Measurements from ENCODE around the gene BATF3. TPM values are rescaled to one million over a fixed set of nuclear protein-coding genes. Genes with fewer than 3 reads are reported as not detected.

The BATF3 gene
- total and polyA plus RNA-seq, 2 donors (not counting 3 experiments of a cell fraction or from before 2014, with no cell fraction given), result 0.69 to 1.9 TPM

DNA sequence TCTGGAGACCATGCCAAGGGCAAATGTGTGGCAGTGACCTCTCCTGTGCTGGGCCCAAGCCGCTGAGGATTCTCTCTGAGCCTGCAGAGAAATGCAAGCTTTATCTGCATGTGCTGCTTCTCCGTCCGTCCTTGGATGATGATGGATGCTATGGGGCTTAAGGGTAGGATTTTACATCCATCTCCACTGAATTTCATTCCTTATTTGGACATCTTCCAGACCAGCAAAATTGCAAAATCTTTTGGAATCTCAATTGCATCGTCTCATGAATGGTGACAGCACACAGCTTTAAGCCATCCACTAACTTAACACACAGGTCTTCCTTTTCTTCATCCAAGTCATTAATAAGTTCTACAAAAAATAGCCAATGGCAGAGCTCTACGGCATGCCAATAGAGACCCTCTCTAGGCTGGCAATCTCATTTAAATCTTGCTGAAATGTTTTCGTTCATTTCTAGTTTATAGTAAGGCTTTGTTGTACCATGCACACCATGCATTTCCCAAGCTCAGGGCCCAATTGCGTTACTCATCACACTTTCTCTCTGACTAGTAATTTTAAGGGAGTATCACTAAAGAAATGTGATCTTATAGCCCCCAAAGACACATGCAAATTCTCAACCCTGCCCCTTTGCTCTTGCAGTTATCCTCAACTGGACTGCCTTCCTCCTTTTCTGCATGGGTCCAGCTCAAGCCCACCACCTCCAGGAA is 11.1 kb downstream of the BATF3 start:
- H3K9me3 ChIP-seq (replicated peaks; ENCODE audit: control insufficient read depth, insufficient read depth, low read length), result no peaks in the 10 kb centered on the region
- ChIA-PET CTCF (interaction anchor here (1.0 to 1.6 kb wide), 5 partner anchors 10 to 61 kb away, joined by 3 to 9 read pairs (median 4); no protein-coding TSS in a partner anchor), POLR2A (interaction anchor here (0.9 kb wide), 1 partner anchor 80 kb away, joined by 3 read pairs; the partner anchor contains the start of gene ATF3)
- H3K27me3 ChIP-seq (ENCODE audit: control insufficient read depth in 2 of 2, insufficient read depth in 2 of 2, low read length in 2 of 2), result peaks cover 13 to 32% of the 10 kb centered on the region in 2 experiments
- no peak overlapping the region for H3K9ac ChIP-seq (replicated peaks; ENCODE audit: extremely low read depth, insufficient read depth, low read length)
- BruUV-seq (replicated peaks), result no TSS peak
- no peak overlapping the region for H3K4me3 ChIP-seq (replicated peaks in 1 of 3; ENCODE audit: insufficient read depth in 1 of 3, low read depth in 1 of 3, low read length in 3 of 3)
- intact Hi-C loops (cut with micrococcal nuclease), result no loop called here
- no peak overlapping the region for H3K27ac ChIP-seq (ENCODE audit: insufficient read depth, low read depth, low read length)
- dilution Hi-C loops (cut with MboI; ENCODE audit: extremely low pct_ligation_motif_present, low sequenced_read_pairs), result no loop called here
- H3K4me2 ChIP-seq (ENCODE audit: insufficient read depth, low read length), result no peak overlapping the region
- H3K36me3 ChIP-seq (ENCODE audit: control insufficient read depth in 2 of 2, extremely low read depth in 1 of 2, insufficient read depth in 2 of 2, low read length in 2 of 2), result no peaks in the 10 kb centered on the region
- no peak overlapping the region for H2AFZ ChIP-seq (ENCODE audit: low read depth, low read length)
- no peaks in the 10 kb centered on the region for H4K20me1 ChIP-seq (replicated peaks; ENCODE audit: control insufficient read depth, extremely low read depth, insufficient read depth, low read length)
- H3K79me2 ChIP-seq (ENCODE audit: control insufficient read depth, insufficient read depth, low read length), result no peaks in the 10 kb centered on the region
- no peaks in the 10 kb centered on the region for H3K4me1 ChIP-seq (ENCODE audit: control insufficient read depth, extremely low read depth, insufficient read depth, low read length)
- TF ChIP-seq POLR2A (IDR thresholded peaks at IDR 0.05; ENCODE audit: low read depth, low read length) (no peak), EZH2 (IDR thresholded peaks at IDR 0.05; ENCODE audit: borderline replicate concordance, low read depth, low read length, severe bottlenecking) (no peak), POLR2AphosphoS5 (IDR thresholded peaks at IDR 0.05; ENCODE audit: insufficient read depth, low read depth, low read length) (no peak), JUN (IDR thresholded peaks at IDR 0.05; ENCODE audit: borderline replicate concordance, insufficient read depth, insufficient read length, low read depth) (no peak), FOS (IDR thresholded peaks at IDR 0.05; ENCODE audit: borderline replicate concordance, insufficient read depth, low read length) (no peak), GATA2 (IDR thresholded peaks at IDR 0.05; ENCODE audit: insufficient read depth, insufficient read length, low read depth, low read length) (no peak), CTCF (IDR thresholded peaks at IDR 0.05; ENCODE audit: extremely low read depth in 1 of 2, insufficient read depth in 1 of 2, low read depth in 1 of 2, low read length in 2 of 2) (no peak), MAX (IDR thresholded peaks at IDR 0.05; ENCODE audit: insufficient read depth, insufficient read length) (no peak), MYC (IDR thresholded peaks at IDR 0.05; ENCODE audit: low read depth, low read length) (no peak)
- no peak for FAIRE-seq
- DNase-seq (ENCODE audit: low read depth, low spot score), result no peak
- H3K9me1 ChIP-seq (replicated peaks; ENCODE audit: control insufficient read depth, extremely low read depth, insufficient read depth, low read length), result no peaks in the 10 kb centered on the region

Measured in endothelial cell of umbilical vein (primary cell).